Measurements from ENCODE around the gene SSNA1. TPM values are rescaled to one million over a fixed set of nuclear protein-coding genes. Genes with fewer than 3 reads are reported as not detected.

SSNA1 gene
- total and polyA plus RNA-seq, 9 of the 15 experiments (the other 6 are each of a cell fraction or from before 2014, with no cell fraction given): 1.9 to 130 (median 57.1) TPM

DNA sequence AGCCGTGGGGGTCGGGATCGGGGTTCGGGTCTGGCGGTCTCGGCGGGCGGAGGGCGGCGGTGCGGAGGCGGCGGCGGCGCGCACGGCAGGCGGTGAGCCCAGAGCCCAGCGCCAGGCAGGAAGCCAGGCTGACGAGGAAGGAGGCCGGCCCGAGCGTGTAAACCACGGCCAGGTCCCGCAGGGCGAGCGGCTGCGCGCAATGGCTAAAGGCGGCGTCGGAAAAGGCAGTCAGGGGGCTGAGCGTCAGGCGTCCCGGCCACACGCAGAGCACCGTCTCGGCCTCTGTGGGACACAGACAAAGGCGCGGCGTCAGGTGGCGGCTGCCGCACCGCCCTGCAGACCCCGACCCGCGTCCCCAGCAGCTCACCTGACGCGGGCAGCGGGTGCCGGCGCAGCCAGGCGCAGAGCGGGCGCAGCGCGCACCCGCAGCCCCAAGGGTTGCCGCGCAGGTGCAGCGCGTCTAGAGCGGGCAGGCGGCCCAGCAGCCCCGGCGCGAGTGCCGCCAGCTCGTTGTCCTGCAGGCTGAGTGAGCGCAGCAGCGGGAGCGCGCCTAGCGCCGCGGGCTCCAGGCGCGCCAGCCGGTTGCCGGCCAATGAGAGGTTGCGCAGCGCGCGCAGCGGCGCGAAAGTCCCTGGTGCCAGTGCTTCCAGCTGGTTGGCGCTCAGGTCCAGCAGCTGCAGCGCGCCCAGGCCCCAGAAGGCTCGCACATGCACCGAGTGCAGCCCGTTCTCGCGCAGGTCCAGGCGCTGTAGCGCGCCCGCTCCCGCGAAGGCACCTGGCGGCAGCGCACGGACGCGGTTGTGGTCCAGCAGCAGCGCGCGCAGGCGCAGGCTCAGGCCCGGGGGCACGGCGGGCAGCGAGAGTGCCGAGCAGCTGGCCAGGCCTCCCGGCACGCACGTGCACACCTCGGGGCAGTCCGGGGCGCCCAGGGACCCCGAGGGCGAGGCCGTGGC is 19.3 kb upstream of the SSNA1 start (continued):
- no peak for TF ChIP-seq PHF8 (IDR thresholded peaks at IDR 0.05; ENCODE audit: borderline replicate concordance, low read length)
- TF ChIP-seq ZNF77 (CRISPR knock-in tag; IDR thresholded peaks at IDR 0.05): no peak
- TF ChIP-seq, protein P1, sequence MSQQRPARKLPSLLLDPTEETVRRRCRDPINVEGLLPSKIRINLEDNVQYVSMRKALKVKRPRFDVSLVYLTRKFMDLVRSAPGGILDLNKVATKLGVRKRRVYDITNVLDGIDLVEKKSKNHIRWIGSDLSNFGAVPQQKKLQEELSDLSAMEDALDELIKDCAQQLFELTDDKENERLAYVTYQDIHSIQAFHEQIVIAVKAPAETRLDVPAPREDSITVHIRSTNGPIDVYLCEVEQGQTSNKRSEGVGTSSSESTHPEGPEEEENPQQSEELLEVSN (IDR thresholded peaks at IDR 0.05; ENCODE audit: borderline replicate concordance in 1 of 2, extremely low read depth in 1 of 2, insufficient read depth in 1 of 2, insufficient read length in 1 of 2, low read depth in 1 of 2, low read length in 1 of 2, poor library complexity in 1 of 2, severe bottlenecking in 1 of 2): peak in 1 of 2 experiments; percentile 29
- TF ChIP-seq ZNF324 (CRISPR knock-in tag; IDR thresholded peaks at IDR 0.05): no peak
- no peak for TF ChIP-seq SNIP1 (IDR thresholded peaks at IDR 0.05; ENCODE audit: low read depth)
- no peak for TF ChIP-seq POLR2AphosphoS2 (IDR thresholded peaks at IDR 0.05; ENCODE audit: low read length)
- TF ChIP-seq, protein P2, sequence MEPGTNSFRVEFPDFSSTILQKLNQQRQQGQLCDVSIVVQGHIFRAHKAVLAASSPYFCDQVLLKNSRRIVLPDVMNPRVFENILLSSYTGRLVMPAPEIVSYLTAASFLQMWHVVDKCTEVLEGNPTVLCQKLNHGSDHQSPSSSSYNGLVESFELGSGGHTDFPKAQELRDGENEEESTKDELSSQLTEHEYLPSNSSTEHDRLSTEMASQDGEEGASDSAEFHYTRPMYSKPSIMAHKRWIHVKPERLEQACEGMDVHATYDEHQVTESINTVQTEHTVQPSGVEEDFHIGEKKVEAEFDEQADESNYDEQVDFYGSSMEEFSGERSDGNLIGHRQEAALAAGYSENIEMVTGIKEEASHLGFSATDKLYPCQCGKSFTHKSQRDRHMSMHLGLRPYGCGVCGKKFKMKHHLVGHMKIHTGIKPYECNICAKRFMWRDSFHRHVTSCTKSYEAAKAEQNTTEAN (CRISPR knock-in tag; IDR thresholded peaks at IDR 0.05): no peak
- TF ChIP-seq SMAD4 (CRISPR knock-in tag; conservative IDR thresholded peaks at IDR 0.05): no peak
- TF ChIP-seq NRF1 (conservative IDR thresholded peaks at IDR 0.05 in 1 of 2, IDR thresholded peaks at IDR 0.05 in 1 of 2): peak; percentile 54 to 57; a peak in 2 of 4 replicates
- no peak for TF ChIP-seq TFAM (CRISPR knock-in tag; conservative IDR thresholded peaks at IDR 0.05)
- no peak for TF ChIP-seq PCBP2 (IDR thresholded peaks at IDR 0.05; ENCODE audit: low read depth, low read length, poor library complexity, severe bottlenecking)
- no peak for TF ChIP-seq ZNF431 (CRISPR knock-in tag; IDR thresholded peaks at IDR 0.05)
- no peak for TF ChIP-seq PTTG1 (tag; IDR thresholded peaks at IDR 0.05; ENCODE audit: low read depth)
- TF ChIP-seq, protein P3, sequence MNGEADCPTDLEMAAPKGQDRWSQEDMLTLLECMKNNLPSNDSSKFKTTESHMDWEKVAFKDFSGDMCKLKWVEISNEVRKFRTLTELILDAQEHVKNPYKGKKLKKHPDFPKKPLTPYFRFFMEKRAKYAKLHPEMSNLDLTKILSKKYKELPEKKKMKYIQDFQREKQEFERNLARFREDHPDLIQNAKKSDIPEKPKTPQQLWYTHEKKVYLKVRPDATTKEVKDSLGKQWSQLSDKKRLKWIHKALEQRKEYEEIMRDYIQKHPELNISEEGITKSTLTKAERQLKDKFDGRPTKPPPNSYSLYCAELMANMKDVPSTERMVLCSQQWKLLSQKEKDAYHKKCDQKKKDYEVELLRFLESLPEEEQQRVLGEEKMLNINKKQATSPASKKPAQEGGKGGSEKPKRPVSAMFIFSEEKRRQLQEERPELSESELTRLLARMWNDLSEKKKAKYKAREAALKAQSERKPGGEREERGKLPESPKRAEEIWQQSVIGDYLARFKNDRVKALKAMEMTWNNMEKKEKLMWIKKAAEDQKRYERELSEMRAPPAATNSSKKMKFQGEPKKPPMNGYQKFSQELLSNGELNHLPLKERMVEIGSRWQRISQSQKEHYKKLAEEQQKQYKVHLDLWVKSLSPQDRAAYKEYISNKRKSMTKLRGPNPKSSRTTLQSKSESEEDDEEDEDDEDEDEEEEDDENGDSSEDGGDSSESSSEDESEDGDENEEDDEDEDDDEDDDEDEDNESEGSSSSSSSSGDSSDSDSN (IDR thresholded peaks at IDR 0.05; ENCODE audit: borderline replicate concordance in 1 of 2, low read depth in 2 of 2, low read length in 2 of 2): peak in 1 of 2 experiments; percentile 40; a peak in 1 of 4 replicates
- peak; percentile 87; the same call in 1 of the 2 replicates for TF ChIP-seq HDAC6 (IDR thresholded peaks at IDR 0.05; ENCODE audit: low read depth, low read length)
- no peak for TF ChIP-seq NEUROD1 (IDR thresholded peaks at IDR 0.05; ENCODE audit: borderline replicate concordance, low read depth, low read length, partially characterized antibody)
- no peak for TF ChIP-seq ZNF699 (CRISPR knock-in tag; IDR thresholded peaks at IDR 0.05; ENCODE audit: insufficient replicate concordance)
- TF ChIP-seq, protein P4, sequence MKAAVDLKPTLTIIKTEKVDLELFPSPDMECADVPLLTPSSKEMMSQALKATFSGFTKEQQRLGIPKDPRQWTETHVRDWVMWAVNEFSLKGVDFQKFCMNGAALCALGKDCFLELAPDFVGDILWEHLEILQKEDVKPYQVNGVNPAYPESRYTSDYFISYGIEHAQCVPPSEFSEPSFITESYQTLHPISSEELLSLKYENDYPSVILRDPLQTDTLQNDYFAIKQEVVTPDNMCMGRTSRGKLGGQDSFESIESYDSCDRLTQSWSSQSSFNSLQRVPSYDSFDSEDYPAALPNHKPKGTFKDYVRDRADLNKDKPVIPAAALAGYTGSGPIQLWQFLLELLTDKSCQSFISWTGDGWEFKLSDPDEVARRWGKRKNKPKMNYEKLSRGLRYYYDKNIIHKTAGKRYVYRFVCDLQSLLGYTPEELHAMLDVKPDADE (conservative IDR thresholded peaks at IDR 0.05; ENCODE audit: control insufficient read depth, low read depth, low read length): no peak
- TF ChIP-seq PCBP1 (IDR thresholded peaks at IDR 0.05; ENCODE audit: low read depth, low read length, poor library complexity, severe bottlenecking): peak; percentile 27
- TF ChIP-seq ZFP36 (IDR thresholded peaks at IDR 0.05; ENCODE audit: low read depth, low read length, partially characterized antibody): no peak
